Measurements from ENCODE around the gene TTLL7. TPM values are rescaled to one million over a fixed set of nuclear protein-coding genes. Genes with fewer than 3 reads are reported as not detected.

TTLL7 gene
- polyA plus RNA-seq, 1 donor from 2014 or later, result 88.1 TPM

GRCh38 chr1:83901547-83902155, 97.3 kb downstream of the TTLL7 start:
- no peak overlapping the region for H2AFZ ChIP-seq (ENCODE audit: low read depth, low read length)
- H3K4me3 ChIP-seq (ENCODE audit: low read length), result no peak overlapping the region
- H3K27me3 ChIP-seq (ENCODE audit: insufficient read depth, low read depth, low read length), result no peaks in the 10 kb centered on the region
- H3K4me2 ChIP-seq (ENCODE audit: low read length), result no peak overlapping the region
- H3K27ac ChIP-seq (ENCODE audit: low read length), result no peak overlapping the region
- H3K36me3 ChIP-seq (ENCODE audit: insufficient read depth, low read length), result no peaks in the 10 kb centered on the region
- no peaks in the 10 kb centered on the region for H3K9me3 ChIP-seq (ENCODE audit: low read length)
- TF ChIP-seq POLR2AphosphoS5 (IDR thresholded peaks at IDR 0.05) (no peak), TAF1 (IDR thresholded peaks at IDR 0.05; ENCODE audit: low read depth) (no peak), SMC3 (conservative IDR thresholded peaks at IDR 0.05; ENCODE audit: poor library complexity) (no peak), RAD21 (conservative IDR thresholded peaks at IDR 0.05) (no peak), EP300 (conservative IDR thresholded peaks at IDR 0.05; ENCODE audit: poor library complexity, severe bottlenecking) (no peak), REST (IDR thresholded peaks at IDR 0.05; ENCODE audit: borderline replicate concordance) (no peak), EZH2 (IDR thresholded peaks at IDR 0.05; ENCODE audit: borderline replicate concordance, insufficient read depth, low read length, poor library complexity, severe bottlenecking) (no peak), MXI1 (conservative IDR thresholded peaks at IDR 0.05; ENCODE audit: poor library complexity, severe bottlenecking) (no peak)
- TF ChIP-seq, protein P1, sequence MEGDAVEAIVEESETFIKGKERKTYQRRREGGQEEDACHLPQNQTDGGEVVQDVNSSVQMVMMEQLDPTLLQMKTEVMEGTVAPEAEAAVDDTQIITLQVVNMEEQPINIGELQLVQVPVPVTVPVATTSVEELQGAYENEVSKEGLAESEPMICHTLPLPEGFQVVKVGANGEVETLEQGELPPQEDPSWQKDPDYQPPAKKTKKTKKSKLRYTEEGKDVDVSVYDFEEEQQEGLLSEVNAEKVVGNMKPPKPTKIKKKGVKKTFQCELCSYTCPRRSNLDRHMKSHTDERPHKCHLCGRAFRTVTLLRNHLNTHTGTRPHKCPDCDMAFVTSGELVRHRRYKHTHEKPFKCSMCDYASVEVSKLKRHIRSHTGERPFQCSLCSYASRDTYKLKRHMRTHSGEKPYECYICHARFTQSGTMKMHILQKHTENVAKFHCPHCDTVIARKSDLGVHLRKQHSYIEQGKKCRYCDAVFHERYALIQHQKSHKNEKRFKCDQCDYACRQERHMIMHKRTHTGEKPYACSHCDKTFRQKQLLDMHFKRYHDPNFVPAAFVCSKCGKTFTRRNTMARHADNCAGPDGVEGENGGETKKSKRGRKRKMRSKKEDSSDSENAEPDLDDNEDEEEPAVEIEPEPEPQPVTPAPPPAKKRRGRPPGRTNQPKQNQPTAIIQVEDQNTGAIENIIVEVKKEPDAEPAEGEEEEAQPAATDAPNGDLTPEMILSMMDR (IDR thresholded peaks at IDR 0.05; ENCODE audit: poor library complexity, severe bottlenecking), result no peak
- H3K9ac ChIP-seq (ENCODE audit: low read length), result no peak overlapping the region
- H3K79me2 ChIP-seq (replicated peaks; ENCODE audit: insufficient read depth, low read length), result no peaks in the 10 kb centered on the region
- no peaks in the 10 kb centered on the region for H3K9me2 ChIP-seq (ENCODE audit: insufficient read depth, low read length)
- H3F3A ChIP-seq (ENCODE audit: insufficient read depth, low read length, poor library complexity, severe bottlenecking), result no peaks in the 10 kb centered on the region
- no peaks in the 10 kb centered on the region for H4K20me1 ChIP-seq (ENCODE audit: insufficient read depth)

- H2AFZ ChIP-seq (ENCODE audit: low read depth, low read length), result no peak overlapping the region
- H3K4me3 ChIP-seq (ENCODE audit: low read length), result no peak overlapping the region
- no peaks in the 10 kb centered on the region for H3K36me3 ChIP-seq (ENCODE audit: insufficient read depth, low read length)
- H3K27me3 ChIP-seq (ENCODE audit: insufficient read depth, low read depth, low read length), result no peaks in the 10 kb centered on the region
- no peaks in the 10 kb centered on the region for H3F3A ChIP-seq (ENCODE audit: insufficient read depth, low read length, poor library complexity, severe bottlenecking)
- H3K79me2 ChIP-seq (replicated peaks; ENCODE audit: insufficient read depth, low read length), result no peaks in the 10 kb centered on the region
- H3K27ac ChIP-seq (ENCODE audit: low read length), result no peak overlapping the region
- no peaks in the 10 kb centered on the region for H3K9me2 ChIP-seq (ENCODE audit: insufficient read depth, low read length)
- H3K9me3 ChIP-seq (ENCODE audit: low read length), result no peaks in the 10 kb centered on the region
- no peaks in the 10 kb centered on the region for H4K20me1 ChIP-seq (ENCODE audit: insufficient read depth)
- no peak for TF ChIP-seq MXI1 (conservative IDR thresholded peaks at IDR 0.05; ENCODE audit: poor library complexity, severe bottlenecking)
- H3K9ac ChIP-seq (ENCODE audit: low read length), result no peak overlapping the region
- H3K4me2 ChIP-seq (ENCODE audit: low read length), result no peak overlapping the region
Measured at GRCh38 chr1:83900524-83900923, 98.4 kb downstream of the TTLL7 start.
